GM18870 (cell line): ENCODE data around the gene PLA2G4E.

Experiments used
- ATAC-seq: cut with Tn5 transposase; IDR thresholded peaks from one replicate; pipeline ENCODE4 v1.9.1; 2021; ENCODE audit warnings: moderate library complexity; ENCODE audit not compliant: unreplicated experiment

Gene PLA2G4E

DNA sequence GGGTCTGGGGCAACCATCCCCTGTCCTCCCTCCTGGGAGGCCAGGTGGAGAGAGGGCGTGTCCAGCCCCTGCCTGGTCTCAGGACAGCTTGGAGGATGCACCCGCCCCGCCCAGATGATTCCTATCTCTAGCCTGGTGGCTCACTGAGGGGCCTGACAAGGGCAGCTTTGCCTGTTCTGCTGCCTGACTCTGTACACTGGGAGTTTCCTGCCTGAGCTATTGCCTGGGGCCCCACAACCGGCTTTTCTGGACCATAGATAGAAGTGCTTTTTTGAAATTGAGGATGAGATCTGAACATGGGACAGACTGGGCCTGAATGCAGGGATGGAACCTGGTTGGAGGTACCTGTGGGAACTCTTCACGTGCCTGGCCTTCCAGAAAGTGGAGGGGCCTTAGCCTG lies 751 bp upstream of the PLA2G4E start:
- no peak for ATAC-seq

- no peak for ATAC-seq
Observed at GRCh38 chr15:42018306-42019224, 2.3 kb downstream of the PLA2G4E start.

GRCh38 chr15:42016971-42017370 lies 3.9 kb downstream of the PLA2G4E start:
- no peak for ATAC-seq

- ATAC-seq, result no peak
Observed at GRCh38 chr15:42014406-42014805, 6.4 kb downstream of the PLA2G4E start.

GRCh38 chr15:42012928-42013482 lies 7.8 kb downstream of the PLA2G4E start:
- no peak for ATAC-seq

DNA sequence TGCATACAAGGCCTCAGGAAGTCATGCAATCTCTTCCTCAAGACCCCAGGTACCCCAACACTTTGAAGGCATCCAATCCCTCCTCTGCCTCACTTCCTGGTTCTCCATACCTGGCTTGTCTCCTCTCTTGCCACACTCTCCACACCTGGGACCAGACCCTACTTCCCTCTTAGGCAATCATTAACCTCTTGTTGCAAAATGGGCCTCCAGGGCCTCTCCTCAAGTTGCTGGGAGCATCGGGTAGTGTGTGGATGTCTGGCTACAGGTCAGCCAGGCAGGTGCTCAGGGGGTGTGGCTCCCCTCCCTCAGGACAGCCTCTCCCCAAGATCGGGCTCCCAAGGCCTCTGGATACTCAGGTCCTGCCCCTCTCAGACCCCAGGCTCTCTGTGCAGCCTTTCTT lies 8.6 kb downstream of the PLA2G4E start:
- ATAC-seq, result no peak

DNA sequence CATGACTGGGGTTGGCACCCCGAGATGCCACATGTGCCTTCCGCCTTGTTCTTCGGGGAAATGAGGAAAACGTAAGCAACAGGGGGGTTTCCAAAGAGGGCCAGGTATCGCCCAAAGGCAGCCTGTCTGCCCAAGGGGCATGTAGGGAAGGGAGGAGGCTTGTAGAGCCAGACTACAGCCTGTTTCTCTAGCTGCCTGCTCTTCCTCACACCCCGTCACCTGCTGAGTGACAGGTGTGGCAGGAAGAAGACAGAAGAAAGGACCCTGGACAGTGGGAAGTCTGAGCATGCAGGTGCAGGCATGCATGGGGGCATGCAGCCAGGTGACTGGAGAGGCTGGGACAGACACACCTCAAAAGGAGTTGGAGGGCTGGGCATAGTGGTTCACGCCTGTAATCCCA lies 9.8 kb downstream of the PLA2G4E start:
- ATAC-seq, result no peak

- ATAC-seq, result peak; percentile 71
Observed at GRCh38 chr15:42010434-42010833, 10.4 kb downstream of the PLA2G4E start.

DNA sequence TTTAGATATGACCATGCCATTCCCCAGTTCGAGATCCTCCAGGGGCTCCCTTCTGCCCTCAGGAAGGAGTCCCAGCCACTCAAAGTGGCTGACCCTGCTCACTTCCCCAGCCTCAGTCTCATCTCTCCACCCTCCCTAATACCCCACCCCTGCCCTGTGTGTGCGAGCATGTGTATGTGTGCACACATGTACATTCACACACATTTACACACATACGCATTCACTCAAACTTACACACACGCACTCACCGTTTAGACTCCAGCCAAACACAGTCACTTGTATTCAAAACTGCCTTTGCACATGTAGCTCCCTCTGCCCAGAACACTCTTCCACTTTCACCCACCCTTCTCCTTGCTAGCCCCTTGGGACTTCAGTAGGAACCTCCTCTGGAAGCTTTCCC lies 11.4 kb downstream of the PLA2G4E start:
- ATAC-seq, result no peak

DNA sequence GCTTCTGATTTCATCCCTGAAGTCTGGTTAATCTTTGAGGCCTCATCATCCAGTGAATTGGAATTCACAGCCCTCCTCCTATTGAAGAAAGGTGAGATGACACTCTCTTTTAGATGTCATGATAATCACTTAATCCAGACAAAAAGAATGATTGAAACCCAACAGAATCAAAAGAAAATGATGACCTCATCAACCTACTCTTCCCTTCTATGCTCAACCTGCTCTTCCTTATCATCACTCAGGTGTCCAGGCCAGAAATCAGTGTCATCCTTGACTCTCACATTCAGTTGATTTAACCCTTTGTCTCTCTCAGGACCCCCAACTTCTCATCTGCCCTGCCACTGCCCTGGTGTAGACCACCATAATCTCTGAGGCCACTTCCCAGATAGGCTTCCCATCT lies 11.8 kb downstream of the PLA2G4E start:
- ATAC-seq, result no peak

DNA sequence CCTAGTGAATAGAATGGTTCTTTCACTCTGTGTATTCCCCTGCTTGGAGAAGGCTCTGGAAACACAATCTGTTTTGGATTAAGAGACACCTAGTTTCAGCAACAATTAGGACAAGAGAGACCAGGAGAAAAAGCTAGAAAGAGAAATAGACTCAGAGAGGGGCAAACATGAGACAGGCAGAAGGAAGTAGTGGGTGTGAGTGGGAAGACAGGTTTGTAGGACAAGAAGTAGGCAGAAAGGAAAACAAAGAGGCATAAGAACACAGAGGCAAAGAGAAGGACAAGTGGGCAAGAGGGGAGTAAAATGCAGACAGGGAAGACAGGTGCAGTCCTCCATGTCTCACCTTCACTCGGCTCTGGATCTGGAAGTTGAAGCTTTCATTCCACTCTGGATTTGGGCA lies 13.5 kb downstream of the PLA2G4E start:
- ATAC-seq, result no peak

DNA sequence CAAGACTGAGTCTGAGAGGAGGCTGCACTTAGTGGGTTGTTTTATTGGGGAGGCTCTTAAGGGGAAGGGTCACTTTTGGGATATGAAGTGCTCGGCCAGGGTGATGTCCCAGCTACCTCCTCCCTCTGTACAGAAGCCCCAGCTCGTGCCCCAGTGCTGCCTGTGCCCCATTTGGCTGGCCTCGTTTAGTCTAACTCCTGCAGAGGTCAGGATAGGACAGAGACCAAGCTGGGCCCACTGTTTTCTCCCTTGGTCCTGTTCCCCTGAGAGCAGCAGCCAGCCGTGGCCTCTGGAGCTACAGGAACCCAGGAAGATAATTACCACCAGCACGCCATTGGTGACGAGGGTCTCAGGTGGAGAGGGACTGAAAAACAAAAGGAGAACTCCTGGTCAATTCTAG lies 18.5 kb downstream of the PLA2G4E start:
- ATAC-seq, result no peak

DNA sequence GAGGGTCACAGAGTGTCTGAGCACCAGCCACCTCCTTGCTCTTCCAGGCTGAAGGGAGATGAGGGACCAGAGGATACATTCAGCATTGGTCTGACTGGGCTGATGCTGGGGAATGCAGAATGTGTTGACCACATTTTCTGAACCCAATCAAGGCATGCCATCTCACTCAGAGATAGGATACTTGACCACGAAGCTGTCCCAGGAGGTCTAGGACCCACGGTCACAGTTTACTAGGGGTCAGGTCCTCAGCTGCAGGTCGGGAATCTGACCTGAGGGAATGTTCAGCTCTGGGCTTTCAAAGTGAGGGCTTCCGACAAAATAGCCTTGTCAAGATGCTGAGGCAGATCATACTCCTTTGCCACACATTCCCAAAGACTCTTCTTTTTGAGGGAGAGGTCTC lies 19.6 kb downstream of the PLA2G4E start:
- ATAC-seq, result no peak

DNA sequence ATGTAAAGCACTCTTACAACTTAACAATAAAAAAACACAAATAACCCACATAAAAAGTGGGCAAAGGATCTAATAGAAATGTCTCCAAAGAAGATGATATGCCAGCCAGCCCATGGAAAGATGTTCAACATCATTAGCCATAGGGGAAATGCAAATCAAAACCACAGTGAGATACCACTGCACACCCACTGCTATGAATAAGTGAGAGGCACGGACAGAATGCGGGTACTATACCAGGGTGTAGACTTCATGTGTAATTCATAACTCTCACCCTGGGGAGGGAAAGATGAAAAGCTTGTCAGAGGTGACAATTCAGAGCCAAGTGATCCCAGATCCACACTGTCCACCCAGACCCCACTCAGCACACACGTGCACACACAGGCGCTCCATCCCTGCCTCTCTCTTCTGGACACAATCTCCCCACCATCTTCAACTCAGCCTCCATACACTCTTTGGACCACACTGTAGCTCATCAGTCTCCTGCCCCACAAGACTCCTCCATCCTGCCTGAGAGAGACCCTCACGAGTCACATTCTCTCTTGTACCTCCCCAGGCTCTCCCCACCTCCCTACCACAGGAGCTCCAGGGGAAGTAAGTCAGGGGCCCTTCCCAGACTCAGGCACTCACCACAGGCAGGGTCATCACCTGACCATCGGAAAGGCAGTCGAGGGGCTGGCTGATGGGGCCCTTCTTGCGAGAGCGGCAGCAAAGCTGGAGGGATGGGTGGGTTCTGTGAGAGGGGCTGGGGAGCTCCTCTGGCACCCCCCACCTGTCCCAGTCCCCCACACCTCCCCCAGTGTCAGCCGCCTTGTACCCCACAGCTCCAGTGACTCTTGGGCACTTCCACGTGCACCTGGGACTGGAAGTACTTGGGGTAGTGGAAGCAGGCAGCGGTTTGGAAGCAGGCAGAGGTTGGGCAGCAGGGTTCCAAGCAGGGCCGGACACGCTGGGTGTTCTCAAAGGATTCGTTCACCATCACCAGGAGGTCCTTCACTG lies 21.3 kb downstream of the PLA2G4E start:
- ATAC-seq, result no peak

- no peak for ATAC-seq
Observed at GRCh38 chr15:41997845-41998244, 23.0 kb downstream of the PLA2G4E start.

- no peak for ATAC-seq
Observed at GRCh38 chr15:41996921-41997592, 23.8 kb downstream of the PLA2G4E start.

GRCh38 chr15:41996376-41996775 lies 24.5 kb downstream of the PLA2G4E start:
- no peak for ATAC-seq

DNA sequence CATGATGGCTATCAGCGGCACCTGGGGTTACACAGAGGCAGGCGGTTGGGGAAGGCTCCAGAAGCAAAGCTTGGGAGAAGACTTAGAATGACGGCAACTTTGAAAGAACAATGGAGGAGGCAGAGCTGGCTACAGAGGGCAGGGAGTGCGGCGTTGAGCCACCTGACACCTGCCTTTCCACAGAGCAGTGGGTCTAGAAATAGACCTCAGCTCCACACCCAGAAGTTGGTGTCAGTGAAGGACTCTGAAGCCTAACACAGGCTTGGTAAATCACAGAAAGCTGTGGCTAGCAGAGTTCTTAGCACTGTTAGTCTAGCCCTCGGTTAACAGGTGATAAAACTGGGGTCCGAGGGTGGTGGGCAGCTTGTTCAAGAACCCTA lies 25.4 kb downstream of the PLA2G4E start:
- no peak for ATAC-seq

DNA sequence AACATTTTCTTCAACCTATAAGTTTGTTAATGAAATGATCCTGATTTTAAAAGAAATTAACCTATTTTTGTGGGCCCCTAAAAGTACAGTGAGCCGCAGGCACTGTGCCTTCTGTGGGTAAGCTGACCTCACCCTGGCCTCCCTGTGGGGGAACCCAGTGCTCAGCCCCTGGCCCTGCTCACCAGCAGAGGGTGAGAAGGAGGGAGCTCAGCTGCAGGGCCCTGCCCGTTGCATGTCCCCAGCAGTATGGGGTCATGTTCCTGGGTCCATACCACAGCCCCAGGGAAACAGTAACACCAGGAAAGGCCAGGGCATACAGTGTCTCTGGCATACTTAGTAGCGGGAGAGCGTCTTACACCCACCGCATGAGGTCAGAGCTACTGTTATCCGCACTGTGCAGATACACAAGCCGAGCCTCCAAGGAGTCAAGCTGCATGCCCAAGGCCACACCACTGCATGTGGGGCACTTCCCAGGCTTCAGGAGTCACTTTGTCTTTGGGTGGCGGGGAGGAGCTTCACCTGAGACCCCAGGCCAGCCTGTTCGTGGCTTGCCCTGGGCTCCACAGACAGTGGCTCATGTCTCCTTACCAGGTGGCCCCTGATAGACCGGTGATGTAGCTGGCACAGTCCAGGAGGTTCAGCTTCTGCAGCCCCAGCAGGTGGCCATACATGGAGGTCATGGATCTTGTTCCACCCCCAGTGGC lies 25.9 kb downstream of the PLA2G4E start:
- ATAC-seq, result no peak

DNA sequence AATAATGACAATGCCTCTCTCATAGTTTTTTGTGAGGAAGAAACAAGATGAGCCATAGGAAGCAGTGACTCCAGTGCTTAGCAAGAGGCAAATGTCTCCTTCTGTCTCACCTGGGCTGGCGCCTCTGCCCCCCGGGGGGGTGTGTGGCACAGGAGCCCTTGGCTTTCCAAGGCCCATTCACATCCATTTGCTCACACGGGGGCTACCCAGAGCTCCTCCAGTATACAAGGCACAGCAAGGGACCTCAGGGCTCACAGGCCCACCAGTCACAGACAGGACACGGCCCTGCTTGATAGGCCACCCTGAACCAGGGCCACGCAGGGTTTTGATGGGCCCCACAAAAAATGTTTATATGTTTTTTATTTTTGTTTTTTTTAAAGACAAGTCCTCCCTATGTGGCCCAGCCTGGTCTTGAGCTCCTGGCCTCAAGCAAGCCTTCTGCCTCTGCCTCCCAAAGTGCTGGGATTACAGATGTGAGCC lies 26.6 kb downstream of the PLA2G4E start:
- no peak for ATAC-seq
